ENCODE measurements around the gene CBARP. TPM values are rescaled to one million over a fixed set of nuclear protein-coding genes. Genes with fewer than 3 reads are reported as not detected.

Gene CBARP
- total and polyA plus RNA-seq, 9 of the 15 experiments (the other 6 are each of a cell fraction or from before 2014, with no cell fraction given), result 0.03 to 8.9 (median 1.2) TPM; not detected in 1

GRCh38 chr19:1274081-1274851 lies 36.5 kb upstream of the CBARP start (continued):
- TF ChIP-seq ESRRB (CRISPR knock-in tag; IDR thresholded peaks at IDR 0.05; ENCODE audit: borderline replicate concordance) (no peak), CCNT2 (IDR thresholded peaks at IDR 0.05; ENCODE audit: borderline replicate concordance, extremely low read depth, insufficient read length, low read depth, low read length) (no peak), BRF1 (IDR thresholded peaks at IDR 0.05; ENCODE audit: borderline replicate concordance, extremely low read depth, insufficient read length) (no peak), ZNF766 (CRISPR knock-in tag; conservative IDR thresholded peaks at IDR 0.05) (no peak), ZNF121 (CRISPR knock-in tag; conservative IDR thresholded peaks at IDR 0.05) (no peak), CHD2 (IDR thresholded peaks at IDR 0.05; ENCODE audit: low read depth, low read length) (no peak; the same call in 1 of the 2 replicates), ZNF699 (CRISPR knock-in tag; IDR thresholded peaks at IDR 0.05; ENCODE audit: insufficient replicate concordance) (no peak), ZNF77 (CRISPR knock-in tag; IDR thresholded peaks at IDR 0.05) (no peak), ZBED1 (IDR thresholded peaks at IDR 0.05) (no peak), YY1 (IDR thresholded peaks at IDR 0.05; ENCODE audit: borderline replicate concordance in 1 of 3, control insufficient read depth in 1 of 3, extremely low read depth in 1 of 3, insufficient read depth in 3 of 3, insufficient read length in 1 of 3, insufficient replicate concordance in 2 of 3, low read depth in 1 of 3, low read length in 2 of 3) (peak in 1 of 3 experiments; percentile 45), L3MBTL2 (IDR thresholded peaks at IDR 0.05) (peak; percentile 79; the same call in 1 of the 2 replicates), ARID2 (IDR thresholded peaks at IDR 0.05) (no peak), UBTF (IDR thresholded peaks at IDR 0.05; ENCODE audit: borderline replicate concordance in 1 of 2, low read depth in 2 of 2, low read length in 2 of 2) (peak; percentile 27 to 35; a peak in 2 of 4 replicates), MCM5 (IDR thresholded peaks at IDR 0.05; ENCODE audit: low read depth) (no peak), POLR2H (tag; IDR thresholded peaks at IDR 0.05; ENCODE audit: low read depth) (no peak), KLF10 (CRISPR knock-in tag; IDR thresholded peaks at IDR 0.05) (no peak), ZBTB2 (IDR thresholded peaks at IDR 0.05) (no peak), FOXK2 (conservative IDR thresholded peaks at IDR 0.05 in 1 of 2, IDR thresholded peaks at IDR 0.05 in 1 of 2; ENCODE audit: low read depth in 2 of 2) (no peak), MBD2 (IDR thresholded peaks at IDR 0.05; ENCODE audit: borderline replicate concordance, low read depth) (peak; percentile 44), SRSF9 (IDR thresholded peaks at IDR 0.05; ENCODE audit: borderline replicate concordance, low read depth, low read length) (no peak), SMARCC2 (IDR thresholded peaks at IDR 0.05; ENCODE audit: low read depth) (no peak), POLR2G (IDR thresholded peaks at IDR 0.05; ENCODE audit: low read depth, low read length) (peak; percentile 45), ZNF668 (CRISPR knock-in tag; IDR thresholded peaks at IDR 0.05) (no peak)

Measured in K562 (cell line).